Mammary epithelial cell (primary cell): ENCODE results near the gene TLE7.

ENCODE experiments used
- CTCF ChIP-seq, 2 donors: IDR thresholded peaks in 1 of 2; conservative IDR thresholded peaks in 1 of 2; 2 replicates each; pipeline ENCODE4 v1.5.1; 2011 to 2012; ENCODE audit warnings: inconsistent platforms in 2 of 2, low read length in 2 of 2, mild to moderate bottlenecking in 2 of 2, control low read depth in 1 of 2, low read depth in 1 of 2; ENCODE audit not compliant: insufficient read depth in 1 of 2; ENCODE audit errors: extremely low read depth in 1 of 2
- EZH2 ChIP-seq: IDR thresholded peaks from 2 replicates; pipeline ENCODE4 v1.6.1; 2012; ENCODE audit warnings: low read length, inconsistent platforms, borderline replicate concordance

DNA sequence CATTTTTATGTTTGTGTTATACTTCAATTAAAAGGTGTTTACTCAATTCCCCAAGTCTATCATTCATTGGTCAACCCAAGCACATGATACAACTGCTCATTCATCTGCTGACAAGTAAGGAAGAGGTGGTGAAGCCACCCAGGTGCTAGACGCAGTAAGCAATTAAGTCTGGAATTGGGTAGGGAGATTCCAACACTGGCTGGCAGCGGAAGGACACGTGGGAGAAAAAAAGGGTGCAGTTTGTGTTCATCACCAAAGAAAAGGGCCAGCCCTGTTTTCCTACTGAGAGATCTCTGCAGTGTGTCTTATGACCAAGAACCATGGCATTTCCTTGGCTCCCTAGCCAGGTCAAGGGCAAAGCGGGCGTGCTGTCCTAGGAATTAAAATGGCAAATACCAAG lies 32.0 kb upstream of the TLE7 start:
- TF ChIP-seq EZH2 (no peak), CTCF (conservative IDR thresholded peaks at IDR 0.05 in 1 of 2, IDR thresholded peaks at IDR 0.05 in 1 of 2; ENCODE audit: extremely low read depth in 1 of 2, insufficient read depth in 1 of 2, low read depth in 1 of 2, low read length in 2 of 2) (no peak)
